PFSK-1 (cell line): ENCODE measurements around the gene DLGAP4.

ENCODE experiments used
- FOXP2 ChIP-seq: optimal IDR thresholded peaks from 2 replicates; pipeline ENCODE3; 2011; ENCODE audit warnings: borderline replicate concordance, control low read depth, inconsistent platforms; ENCODE audit not compliant: insufficient read depth; ENCODE audit errors: extremely low read length, extremely low read depth
- POLR2AphosphoS5 ChIP-seq: IDR thresholded peaks from 2 replicates; pipeline ENCODE4 v1.6.1; 2012; ENCODE audit warnings: low read depth, mild to moderate bottlenecking, control low read depth, low read length, moderate library complexity
- REST ChIP-seq, 2 experiments: IDR thresholded peaks; 2 replicates each; pipeline versions ENCODE4 v1.6.1 to v1.8.0; 2011 to 2012; ENCODE audit warnings: low read depth in 2 of 2, low read length in 2 of 2, control low read depth in 1 of 2, inconsistent platforms in 1 of 2, mild to moderate bottlenecking in 1 of 2, moderate library complexity in 1 of 2; ENCODE audit not compliant: insufficient read depth in 1 of 2
- SIN3A ChIP-seq: IDR thresholded peaks from 2 replicates; pipeline ENCODE4 v1.6.1; 2012; ENCODE audit warnings: mild to moderate bottlenecking, low read length, moderate library complexity, borderline replicate concordance; ENCODE audit not compliant: insufficient read depth
- TAF1 ChIP-seq: IDR thresholded peaks from 2 replicates; pipeline ENCODE4 v1.6.1; 2012; ENCODE audit warnings: low read length, control low read depth, borderline replicate concordance; ENCODE audit not compliant: insufficient read depth

The DLGAP4 gene

GRCh38 chr20:36320898-36321695 lies 15.0 kb downstream of the DLGAP4 start:
- TF ChIP-seq REST (IDR thresholded peaks at IDR 0.05; ENCODE audit: insufficient read depth in 1 of 2, low read depth in 2 of 2, low read length in 2 of 2) (no peak), POLR2AphosphoS5 (no peak), TAF1 (no peak), FOXP2 (no peak), SIN3A (no peak)

DNA sequence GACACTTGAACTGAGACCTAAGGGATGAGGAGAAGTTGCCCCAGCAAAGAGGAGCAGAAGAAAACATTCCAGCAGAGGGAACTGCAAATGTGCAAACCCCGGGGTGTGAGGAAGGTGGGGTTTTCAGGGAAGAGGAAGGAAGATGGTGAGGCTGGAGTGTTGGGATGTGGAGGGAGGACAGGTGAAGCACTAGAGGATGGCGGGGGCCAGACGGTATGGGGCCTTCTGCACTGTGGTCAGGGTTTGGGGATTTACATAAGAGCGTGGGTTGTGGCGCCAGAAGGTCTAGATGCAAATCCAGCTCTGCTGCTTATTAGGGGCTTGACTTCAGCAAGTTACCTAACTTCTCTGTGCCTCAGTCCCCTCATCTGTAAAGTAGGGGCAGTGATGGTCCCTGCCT lies 16.0 kb downstream of the DLGAP4 start:
- TF ChIP-seq TAF1 (no peak), SIN3A (no peak), POLR2AphosphoS5 (no peak), FOXP2 (no peak), REST (IDR thresholded peaks at IDR 0.05; ENCODE audit: insufficient read depth in 1 of 2, low read depth in 2 of 2, low read length in 2 of 2) (no peak)

DNA sequence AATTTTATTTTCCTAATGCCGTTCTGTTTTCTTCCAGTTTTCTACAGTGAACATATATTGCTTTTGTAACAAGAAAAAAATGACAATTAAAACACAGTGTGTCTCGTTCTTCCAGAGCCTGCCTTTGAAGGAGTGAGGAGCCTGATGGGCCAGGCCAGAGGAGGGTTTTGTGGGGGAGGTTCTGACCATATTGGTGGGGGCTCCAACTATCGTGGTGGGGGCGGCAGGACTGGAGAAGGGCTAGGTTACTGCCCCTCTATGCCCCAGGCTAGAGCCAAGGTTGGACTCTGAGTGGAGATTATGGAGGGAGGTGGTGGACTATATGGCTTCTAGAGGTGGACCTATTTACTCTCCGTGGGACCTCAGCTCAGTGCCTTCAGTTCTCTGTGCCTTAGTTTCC lies 24.0 kb downstream of the DLGAP4 start:
- TF ChIP-seq REST (IDR thresholded peaks at IDR 0.05; ENCODE audit: insufficient read depth in 1 of 2, low read depth in 2 of 2, low read length in 2 of 2) (no peak), SIN3A (no peak), POLR2AphosphoS5 (no peak), TAF1 (no peak), FOXP2 (no peak)

DNA sequence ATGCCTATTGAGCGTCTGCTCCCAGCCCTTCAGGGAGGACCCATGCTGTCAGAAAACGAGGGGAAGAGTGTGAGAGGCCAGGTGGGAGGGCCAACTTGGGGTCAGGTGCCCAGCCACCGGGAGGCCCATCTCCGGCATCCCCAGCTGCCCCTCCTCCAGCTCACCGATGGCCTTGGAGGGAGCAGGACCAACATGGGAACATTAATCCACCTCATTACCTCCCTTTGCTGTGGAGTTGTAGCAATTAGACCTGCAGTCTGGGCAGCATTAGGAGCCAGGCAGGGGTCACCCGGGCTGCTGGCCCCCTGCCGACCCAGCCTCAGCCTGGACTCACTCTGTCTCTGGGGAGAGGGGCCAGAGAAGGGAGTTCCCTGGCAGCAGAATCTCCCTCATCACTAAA lies 25.1 kb downstream of the DLGAP4 start:
- TF ChIP-seq FOXP2 (no peak), POLR2AphosphoS5 (no peak), TAF1 (no peak), REST (IDR thresholded peaks at IDR 0.05; ENCODE audit: insufficient read depth in 1 of 2, low read depth in 2 of 2, low read length in 2 of 2) (no peak), SIN3A (no peak)

- TF ChIP-seq FOXP2, result no peak
- no peak for TF ChIP-seq SIN3A
- no peak for TF ChIP-seq REST (IDR thresholded peaks at IDR 0.05; ENCODE audit: insufficient read depth in 1 of 2, low read depth in 2 of 2, low read length in 2 of 2)
- TF ChIP-seq TAF1, result no peak
- TF ChIP-seq POLR2AphosphoS5, result no peak
These were observed 27.7 kb downstream of the DLGAP4 start for GRCh38 chr20:36333841-36334240.
